H1 (cell line): ENCODE measurements around the gene BTBD3. TPM values are rescaled to one million over a fixed set of nuclear protein-coding genes. Genes with fewer than 3 reads are reported as not detected.

Experiments used
- KDM4A ChIP-seq: IDR thresholded peaks from one replicate; pipeline ENCODE4 v1.7.1; 2012; ENCODE audit warnings: low read depth, mild to moderate bottlenecking, moderate library complexity, low read length, inconsistent platforms; ENCODE audit not compliant: severe bottlenecking
- polyA plus RNA-seq, 7 experiments: library from polyadenylated mRNA; depleted of rRNA in 3 of 7; stranded (reverse) in 5 of 7; unstranded in 2 of 7; fragments of >200 nt in 5 of 7; fragments of 200-250 nt in 2 of 7; gene quantifications; 1 replicate in 5 of 7; 2 replicates in 1 of 7; 4 replicates in 1 of 7; pipeline versions ENCODE4 v1.2.1 to v1.2.3, GENCODE V29; 2011 to 2013; ENCODE audit warnings: missing spikeins in 2 of 7, mixed read lengths in 2 of 7
- total RNA-seq: library from RNA; stranded (reverse); fragmentation: NEBNext Ultra II Directional; extraction: Animal tissue kit (Norgen Biotek cat#: 25700); gene quantifications from 2 replicates; pipeline ENCODE4 v1.2.1, GENCODE V29; 2021

The BTBD3 gene
- total and polyA plus RNA-seq, 2 of the 8 experiments (the other 6 are each of a cell fraction or from before 2014, with no cell fraction given): 36.7 to 45.5 TPM

- TF ChIP-seq KDM4A: no peak
- TF ChIP-seq, all 59 proteins: peak for 0
These were observed 52.6 kb downstream of the BTBD3 start (continued) for GRCh38 chr20:11970243-11970836.
